GM21423 (cell line): ENCODE measurements around the gene SPDYE17.
"Not testable (repeated sequence)": the region's sequence is repeated elsewhere in the genome, so short reads cannot be mapped to it uniquely, and the experiment has no call there.

Experiments
- ATAC-seq: cut with Tn5 transposase; IDR thresholded peaks from one replicate; pipeline ENCODE4 v1.9.1; 2021; ENCODE audit warnings: mild to moderate bottlenecking, moderate library complexity; ENCODE audit not compliant: unreplicated experiment

The SPDYE17 gene, protein sequence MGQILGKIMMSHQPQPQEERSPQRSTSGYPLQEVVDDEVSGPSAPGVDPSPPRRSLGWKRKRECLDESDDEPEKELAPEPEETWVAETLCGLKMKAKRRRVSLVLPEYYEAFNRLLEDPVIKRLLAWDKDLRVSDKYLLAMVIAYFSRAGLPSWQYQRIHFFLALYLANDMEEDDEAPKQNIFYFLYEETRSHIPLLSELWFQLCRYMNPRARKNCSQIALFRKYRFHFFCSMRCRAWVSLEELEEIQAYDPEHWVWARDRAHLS

GRCh38 chr7:77032261-77032660 is at the start of gene SPDYE17:
Gene SPDYE17, minus strand, starts transcription at chr7:77032361. Its CDS starts 1,791 bp downstream, at chr7:77030570.
- ATAC-seq, result not testable (repeated sequence)

- not testable (repeated sequence) for ATAC-seq
Measured at GRCh38 chr7:77080236-77080635, 48.1 kb upstream of the SPDYE17 start.

DNA sequence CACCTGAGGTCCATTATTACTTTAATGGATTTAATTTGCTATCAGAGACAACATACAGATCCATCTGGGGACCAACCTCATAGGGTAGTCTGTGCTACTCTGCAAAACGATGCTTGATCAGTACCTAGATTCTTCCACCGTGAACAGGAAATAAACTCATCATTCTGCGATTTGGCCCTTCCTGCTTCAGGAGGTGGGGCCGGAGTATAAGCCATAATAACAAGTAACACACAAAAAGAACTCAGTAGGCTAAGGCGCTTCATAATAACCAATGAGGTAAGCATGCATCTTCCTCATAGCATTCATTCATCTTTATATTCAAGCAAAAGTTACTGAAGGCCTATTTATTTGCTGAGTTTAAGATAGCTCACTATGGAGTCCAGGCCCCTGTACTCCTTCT is 47.5 kb upstream of the SPDYE17 start:
- not testable (repeated sequence) for ATAC-seq

DNA sequence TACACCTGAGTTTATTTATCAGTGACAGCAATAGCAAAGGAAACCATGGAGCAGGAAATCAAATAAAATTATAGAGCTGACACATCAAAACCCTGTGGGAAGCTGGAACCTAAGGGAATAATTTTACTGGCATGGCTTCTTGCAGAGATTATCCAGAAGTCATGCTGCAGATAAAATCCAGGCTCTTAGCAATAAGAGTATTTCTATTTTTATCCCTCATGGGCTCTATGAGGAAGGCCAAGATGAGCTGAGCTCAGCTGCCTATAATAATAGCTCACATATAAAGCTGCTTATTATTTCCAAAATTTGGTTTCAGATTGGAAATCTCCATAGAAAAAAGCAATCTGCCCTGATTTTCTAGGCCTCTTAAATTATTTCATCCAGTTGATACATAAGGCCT is 47.0 kb upstream of the SPDYE17 start:
- ATAC-seq, result not testable (repeated sequence)

DNA sequence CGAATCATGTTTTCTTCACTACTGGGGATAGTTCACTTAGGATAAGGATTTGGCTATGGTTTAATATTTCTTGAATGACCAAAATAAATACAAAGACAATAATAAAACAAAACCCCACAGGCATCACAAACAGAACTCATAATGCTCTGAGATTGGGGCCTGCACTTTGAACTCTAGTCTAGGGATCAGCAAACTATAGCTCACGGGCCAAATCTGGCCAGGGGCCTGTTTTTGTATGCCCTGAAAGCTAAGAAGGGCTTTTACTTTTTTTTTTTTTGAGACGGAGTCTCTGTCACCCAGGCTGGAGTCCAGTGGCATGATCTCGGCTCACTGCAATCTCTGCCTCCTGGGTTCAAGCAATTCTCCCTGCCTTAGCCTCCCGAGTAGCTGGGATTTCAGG is 44.9 kb upstream of the SPDYE17 start:
- not testable (repeated sequence) for ATAC-seq

GRCh38 chr7:77074786-77075396 is 42.7 kb upstream of the SPDYE17 start:
- ATAC-seq, result not testable (repeated sequence)

GRCh38 chr7:77071108-77071507 is 38.9 kb upstream of the SPDYE17 start:
- not testable (repeated sequence) for ATAC-seq

GRCh38 chr7:77065869-77066268 is 33.7 kb upstream of the SPDYE17 start:
- ATAC-seq, result not testable (repeated sequence)

DNA sequence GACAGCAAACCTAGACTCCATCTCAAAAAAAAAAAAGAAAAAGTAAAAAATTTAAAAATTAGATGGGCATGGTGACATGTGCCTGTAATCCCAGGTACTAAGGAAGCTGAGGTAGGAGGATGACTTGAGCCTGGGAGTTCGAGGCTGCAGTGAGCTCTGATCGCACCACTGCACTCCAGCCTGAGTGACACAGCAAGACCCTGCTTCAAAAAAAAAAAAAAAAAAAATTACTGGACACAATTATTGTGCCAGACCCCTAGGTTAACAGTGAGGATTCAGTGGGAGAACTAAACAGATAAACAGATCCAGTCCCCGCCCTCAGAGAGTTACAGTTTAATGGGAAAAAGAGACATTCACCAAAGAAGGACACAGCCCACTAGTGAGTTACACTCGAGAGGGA is 31.6 kb upstream of the SPDYE17 start:
- not testable (repeated sequence) for ATAC-seq

- ATAC-seq, result not testable (repeated sequence)
Measured at GRCh38 chr7:77062557-77062956, 30.4 kb upstream of the SPDYE17 start, which contains the start of gene SPDYE18. Gene SPDYE18, minus strand, starts transcription at chr7:77062558. Its CDS starts 2,046 bp downstream, at chr7:77060512.

DNA sequence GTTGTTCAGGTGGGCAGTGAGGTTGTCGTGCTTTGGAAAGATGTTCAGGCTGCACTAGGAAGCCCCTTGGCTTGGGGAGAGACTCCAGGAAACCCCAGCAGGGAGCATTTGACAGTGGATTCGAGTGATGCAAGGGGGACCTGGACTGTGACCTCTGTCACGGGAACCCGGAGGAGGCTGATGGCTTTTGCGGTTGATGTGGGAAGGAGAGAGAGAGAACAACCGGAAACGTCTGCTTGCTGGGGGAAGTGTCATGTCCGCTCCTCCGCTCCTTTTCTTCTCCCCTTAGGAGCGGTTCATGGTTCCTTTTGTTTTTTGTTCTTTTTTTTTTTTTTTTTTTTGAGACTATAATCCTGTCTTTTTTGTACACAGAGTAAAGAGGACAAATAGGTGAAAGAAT is 5.8 kb downstream of the SPDYE17 start:
- ATAC-seq, result not testable (repeated sequence)

GRCh38 chr7:77010074-77010680 is 22.0 kb downstream of the SPDYE17 start:
- not testable (repeated sequence) for ATAC-seq

DNA sequence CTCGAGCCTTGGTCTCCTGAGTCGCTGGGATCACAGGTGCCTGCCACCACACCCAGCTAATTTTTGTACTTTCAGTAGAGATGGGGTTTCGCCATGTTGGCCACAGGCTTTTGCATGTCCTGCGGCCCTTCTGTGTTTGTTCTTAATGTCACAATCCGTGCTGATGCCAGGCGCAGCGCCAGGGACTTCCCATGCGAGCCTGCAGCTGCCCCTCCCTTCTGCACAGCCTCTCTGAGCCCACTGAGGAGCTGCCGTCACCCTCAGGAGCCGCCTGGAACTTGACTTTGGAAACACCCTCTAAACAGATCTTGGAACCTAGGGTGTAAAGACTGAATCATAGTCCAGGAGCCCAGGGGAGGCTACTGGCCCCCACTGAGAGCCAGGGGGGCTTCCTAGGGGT is 24.2 kb downstream of the SPDYE17 start:
- ATAC-seq, result not testable (repeated sequence)

DNA sequence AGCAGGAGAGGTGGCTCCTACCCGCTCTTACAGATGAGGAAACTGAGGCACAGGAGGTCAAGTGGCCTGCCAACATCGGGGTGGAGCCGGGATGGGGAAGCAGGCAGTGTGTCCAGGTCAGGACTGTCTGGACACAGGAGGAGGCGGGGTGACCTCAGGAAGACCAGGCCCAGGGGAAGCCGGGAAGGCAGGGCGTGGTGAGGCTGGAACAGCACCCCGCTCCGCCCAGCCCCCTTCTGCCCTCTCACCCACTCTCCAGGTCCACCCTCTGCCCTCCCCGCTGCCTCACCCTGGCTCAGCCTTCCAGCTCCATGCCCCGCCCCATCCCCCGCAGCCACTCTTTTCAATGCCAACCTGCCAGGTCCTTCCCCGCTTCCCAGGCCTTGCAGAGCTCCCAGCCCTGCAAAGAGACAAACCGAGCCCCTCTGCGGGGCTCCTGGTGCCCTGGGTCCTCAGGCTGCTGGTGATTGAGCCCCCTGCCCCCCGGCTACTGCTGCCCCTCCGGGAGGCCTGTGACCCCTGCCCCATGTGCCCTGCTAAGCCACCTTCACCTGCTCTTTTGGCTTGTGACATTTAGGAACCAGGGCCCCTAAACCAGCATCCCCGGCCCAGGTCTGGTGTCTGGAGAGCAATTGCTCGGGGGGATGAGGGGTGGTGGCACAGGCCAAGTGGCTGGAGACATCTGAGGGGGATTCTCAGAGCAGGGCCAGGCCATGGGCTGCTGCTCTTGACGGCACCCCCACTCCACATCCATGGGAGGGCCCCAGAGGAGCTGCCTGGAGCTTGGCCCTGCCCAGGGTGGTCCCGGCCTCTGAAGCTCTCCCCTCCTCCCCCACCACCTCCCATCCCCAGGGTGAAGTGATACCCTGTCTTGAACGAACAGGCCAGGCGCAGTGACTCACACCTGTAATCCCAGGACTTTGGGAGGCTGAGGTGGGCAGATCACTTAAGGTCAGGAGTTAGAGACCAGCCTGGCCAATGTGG is 25.7 kb downstream of the SPDYE17 start:
- not testable (repeated sequence) for ATAC-seq

GRCh38 chr7:77005461-77006057 is 26.6 kb downstream of the SPDYE17 start:
- not testable (repeated sequence) for ATAC-seq

DNA sequence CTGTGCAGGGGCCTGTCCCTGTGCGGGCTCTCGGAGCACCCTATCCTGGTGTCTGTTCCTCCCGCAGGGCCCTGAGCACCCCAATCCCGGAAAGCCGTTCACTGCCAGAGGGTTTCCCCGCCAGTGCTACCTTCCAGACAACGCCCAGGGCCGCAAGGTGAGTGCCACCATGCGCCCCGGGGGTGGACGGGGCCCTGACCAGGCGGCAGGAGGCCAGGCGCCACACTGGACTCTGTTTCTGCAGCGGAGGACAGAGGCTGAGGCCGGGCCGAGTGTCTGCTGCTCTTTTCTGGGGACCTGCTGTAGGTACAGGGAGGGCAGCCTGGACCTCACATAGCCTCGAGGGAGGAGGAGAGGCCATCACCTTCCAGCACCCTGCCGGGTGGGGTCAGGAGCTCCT is 28.0 kb downstream of the SPDYE17 start:
- not testable (repeated sequence) for ATAC-seq

DNA sequence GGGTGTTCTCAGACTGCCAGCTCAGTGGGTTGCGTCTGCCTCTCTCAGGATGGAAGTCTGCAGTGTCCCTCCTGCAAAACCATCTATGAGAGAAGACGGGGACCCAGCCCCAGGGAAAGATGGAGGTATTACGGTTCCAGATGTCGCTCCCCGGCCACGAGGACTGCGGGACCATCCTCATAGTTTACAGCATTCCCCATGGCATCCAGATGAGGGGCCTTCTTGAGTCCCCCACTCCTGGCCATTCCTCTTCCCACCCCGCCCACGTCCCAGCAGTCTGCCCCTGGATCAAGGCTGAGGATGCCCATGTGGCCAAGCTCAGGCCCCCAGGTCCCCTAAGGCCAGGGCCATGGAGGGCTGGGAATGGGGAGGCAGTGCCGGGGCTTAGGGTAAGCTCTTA is 28.9 kb downstream of the SPDYE17 start:
- ATAC-seq, result not testable (repeated sequence)

DNA sequence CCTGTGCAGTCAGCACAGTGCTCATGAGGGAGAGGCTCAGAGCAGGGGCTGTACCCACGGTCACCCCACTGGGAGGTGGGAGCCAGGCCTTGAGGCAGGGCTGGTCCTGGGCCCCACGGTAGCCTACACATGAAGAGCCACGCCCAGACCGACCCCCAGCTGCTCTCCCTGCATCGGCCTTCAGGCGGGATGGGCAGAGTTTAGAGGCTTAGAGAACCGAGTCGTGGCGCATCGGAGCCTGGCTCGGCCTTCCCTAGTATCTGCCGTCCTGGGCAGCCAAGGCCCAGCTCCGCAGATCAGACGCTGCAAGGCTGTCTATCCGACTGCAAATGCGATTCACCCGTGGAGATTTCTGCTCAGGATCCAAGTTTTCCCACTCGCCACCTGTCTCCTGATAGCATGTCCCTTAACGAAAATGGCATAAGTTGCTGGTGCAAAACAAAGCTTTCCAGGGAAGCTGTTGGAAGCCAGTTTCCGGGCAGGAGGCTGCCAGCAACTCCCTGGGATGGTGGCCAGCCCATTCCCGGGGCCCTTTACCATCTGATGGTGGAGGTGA is 29.4 kb downstream of the SPDYE17 start:
- not testable (repeated sequence) for ATAC-seq

GRCh38 chr7:77002104-77002503 is 30.1 kb downstream of the SPDYE17 start:
- not testable (repeated sequence) for ATAC-seq
